GM23248 (cell line): Measurements from ENCODE around the gene AGO1.
"Not testable (repeated sequence)": the region's sequence is repeated elsewhere in the genome, so short reads cannot be mapped to it uniquely, and the experiment has no call there.

Experiments used
- EZH2 ChIP-seq: fragments of 200-600 bp; sonication (generic); IDR thresholded peaks from 2 replicates; pipeline ENCODE4 v1.6.1; 2018; ENCODE audit warnings: antibody characterized with exemption, mild to moderate bottlenecking; ENCODE audit not compliant: insufficient read depth, poor library complexity, severe bottlenecking
- EZH2phosphoT487 ChIP-seq: fragments of 200-600 bp; sonication (generic); IDR thresholded peaks from 2 replicates; pipeline ENCODE4 v1.6.1; 2018; ENCODE audit warnings: antibody characterized with exemption, moderate library complexity, mild to moderate bottlenecking, low read depth; ENCODE audit not compliant: insufficient read depth

GRCh38 chr1:35964277-35964676 is 81.3 kb downstream of the AGO1 start:
- TF ChIP-seq EZH2, EZH2phosphoT487: not testable (repeated sequence)
